ENCODE data around the gene CD74.
"Not testable (repeated sequence)": the region's sequence is repeated elsewhere in the genome, so short reads cannot be mapped to it uniquely, and the experiment has no call there.

Gene CD74

GRCh38 chr5:150428106-150428876 lies 15.6 kb upstream of the CD74 start:
- Histone ChIP-seq H3K9me3 (ENCODE audit: control insufficient read depth, low read length) (no peaks in the 10 kb centered on the region), H3K4me1 (ENCODE audit: control insufficient read depth, insufficient read depth, low read length) (no peaks in the 10 kb centered on the region), H3K4me3 (ENCODE audit: insufficient read depth, low read depth, low read length) (no peak overlapping the region), H3K27me3 (ENCODE audit: control insufficient read depth, insufficient read depth, low read length, poor library complexity, severe bottlenecking) (no peaks in the 10 kb centered on the region), H3K36me3 (ENCODE audit: control insufficient read depth, insufficient read depth, low read length) (no peaks in the 10 kb centered on the region), H3K27ac (ENCODE audit: insufficient read depth, low read depth, low read length, poor library complexity, severe bottlenecking) (no peak overlapping the region)
- 82 to 84% methylated on average over 18 of the region's 18 CpGs for WGBS, 2 experiments

- H3K4me1 ChIP-seq (ENCODE audit: control insufficient read depth, insufficient read depth, low read length); H3K4me3 ChIP-seq (ENCODE audit: insufficient read depth, low read depth, low read length); H3K36me3 ChIP-seq (ENCODE audit: control insufficient read depth, insufficient read depth, low read length); H3K27me3 ChIP-seq (ENCODE audit: control insufficient read depth, insufficient read depth, low read length, poor library complexity, severe bottlenecking); H3K27ac ChIP-seq (ENCODE audit: insufficient read depth, low read depth, low read length, poor library complexity, severe bottlenecking); H3K9me3 ChIP-seq (ENCODE audit: control insufficient read depth, low read length): not testable (repeated sequence)
- 92 to 95% methylated on average over 9 of the region's 9 CpGs for WGBS, 2 experiments
These were observed 13.5 kb upstream of the CD74 start for GRCh38 chr5:150426165-150426564.

- Histone ChIP-seq H3K27ac (ENCODE audit: insufficient read depth, low read depth, low read length, poor library complexity, severe bottlenecking) (no peak overlapping the region), H3K4me3 (ENCODE audit: insufficient read depth, low read depth, low read length) (no peak overlapping the region), H3K27me3 (ENCODE audit: control insufficient read depth, insufficient read depth, low read length, poor library complexity, severe bottlenecking) (no peaks in the 10 kb centered on the region), H3K36me3 (ENCODE audit: control insufficient read depth, insufficient read depth, low read length) (no peaks in the 10 kb centered on the region), H3K4me1 (ENCODE audit: control insufficient read depth, insufficient read depth, low read length) (no peaks in the 10 kb centered on the region), H3K9me3 (ENCODE audit: control insufficient read depth, low read length) (no peaks in the 10 kb centered on the region)
- WGBS, 2 experiments = 48% methylated on average over 2 of the region's 3 CpGs
These were observed 10.0 kb upstream of the CD74 start for GRCh38 chr5:150422758-150423157.

GRCh38 chr5:150422075-150422474 lies 9.4 kb upstream of the CD74 start:
- H3K36me3 ChIP-seq (ENCODE audit: control insufficient read depth, insufficient read depth, low read length) = no peaks in the 10 kb centered on the region
- no peaks in the 10 kb centered on the region for H3K9me3 ChIP-seq (ENCODE audit: control insufficient read depth, low read length)
- H3K4me1 ChIP-seq (ENCODE audit: control insufficient read depth, insufficient read depth, low read length) = no peaks in the 10 kb centered on the region
- no peak overlapping the region for H3K4me3 ChIP-seq (ENCODE audit: insufficient read depth, low read depth, low read length)
- WGBS, 2 experiments = 52 to 53% methylated on average over 4 of the region's 4 CpGs
- H3K27ac ChIP-seq (ENCODE audit: insufficient read depth, low read depth, low read length, poor library complexity, severe bottlenecking) = no peak overlapping the region
- H3K27me3 ChIP-seq (ENCODE audit: control insufficient read depth, insufficient read depth, low read length, poor library complexity, severe bottlenecking) = no peaks in the 10 kb centered on the region

- Histone ChIP-seq H3K4me3 (ENCODE audit: insufficient read depth, low read depth, low read length) (no peak overlapping the region), H3K27me3 (ENCODE audit: control insufficient read depth, insufficient read depth, low read length, poor library complexity, severe bottlenecking) (no peaks in the 10 kb centered on the region), H3K4me1 (ENCODE audit: control insufficient read depth, insufficient read depth, low read length) (no peaks in the 10 kb centered on the region), H3K27ac (ENCODE audit: insufficient read depth, low read depth, low read length, poor library complexity, severe bottlenecking) (no peak overlapping the region), H3K9me3 (ENCODE audit: control insufficient read depth, low read length) (no peaks in the 10 kb centered on the region), H3K36me3 (ENCODE audit: control insufficient read depth, insufficient read depth, low read length) (no peaks in the 10 kb centered on the region)
- WGBS, 2 experiments = 77% methylated on average over 7 of the region's 7 CpGs
These were observed 7.0 kb upstream of the CD74 start for GRCh38 chr5:150419630-150420270.

GRCh38 chr5:150413902-150414790 lies 1.4 kb upstream of the CD74 start:
- H3K27ac ChIP-seq (ENCODE audit: insufficient read depth, low read depth, low read length, poor library complexity, severe bottlenecking); H3K27me3 ChIP-seq (ENCODE audit: control insufficient read depth, insufficient read depth, low read length, poor library complexity, severe bottlenecking); H3K4me3 ChIP-seq (ENCODE audit: insufficient read depth, low read depth, low read length); H3K9me3 ChIP-seq (ENCODE audit: control insufficient read depth, low read length); H3K36me3 ChIP-seq (ENCODE audit: control insufficient read depth, insufficient read depth, low read length): not testable (repeated sequence)
- peaks cover 18% of the 10 kb centered on the region for H3K4me1 ChIP-seq (ENCODE audit: control insufficient read depth, insufficient read depth, low read length)
- WGBS, 2 experiments = 91 to 94% methylated on average over 16 of the region's 16 CpGs

GRCh38 chr5:150413176-150413901 lies 629 bp upstream of the CD74 start:
- Histone ChIP-seq H3K27me3 (ENCODE audit: control insufficient read depth, insufficient read depth, low read length, poor library complexity, severe bottlenecking) (no peaks in the 10 kb centered on the region), H3K27ac (ENCODE audit: insufficient read depth, low read depth, low read length, poor library complexity, severe bottlenecking) (no peak overlapping the region), H3K4me1 (ENCODE audit: control insufficient read depth, insufficient read depth, low read length) (peaks cover 18% of the 10 kb centered on the region), H3K36me3 (ENCODE audit: control insufficient read depth, insufficient read depth, low read length) (no peaks in the 10 kb centered on the region), H3K4me3 (ENCODE audit: insufficient read depth, low read depth, low read length) (no peak overlapping the region), H3K9me3 (ENCODE audit: control insufficient read depth, low read length) (no peaks in the 10 kb centered on the region)
- 88 to 92% methylated on average over 12 of the region's 12 CpGs for WGBS, 2 experiments

- 92% methylated on average over 5 of the region's 5 CpGs for WGBS, 2 experiments
- peaks cover 18% of the 10 kb centered on the region for H3K4me1 ChIP-seq (ENCODE audit: control insufficient read depth, insufficient read depth, low read length)
- H3K4me3 ChIP-seq (ENCODE audit: insufficient read depth, low read depth, low read length) = no peak overlapping the region
- no peaks in the 10 kb centered on the region for H3K36me3 ChIP-seq (ENCODE audit: control insufficient read depth, insufficient read depth, low read length)
- no peaks in the 10 kb centered on the region for H3K9me3 ChIP-seq (ENCODE audit: control insufficient read depth, low read length)
- H3K27me3 ChIP-seq (ENCODE audit: control insufficient read depth, insufficient read depth, low read length, poor library complexity, severe bottlenecking) = no peaks in the 10 kb centered on the region
- H3K27ac ChIP-seq (ENCODE audit: insufficient read depth, low read depth, low read length, poor library complexity, severe bottlenecking) = no peak overlapping the region
These were observed 1.3 kb downstream of the CD74 start for GRCh38 chr5:150411245-150411979.

- peaks cover 18% of the 10 kb centered on the region for H3K4me1 ChIP-seq (ENCODE audit: control insufficient read depth, insufficient read depth, low read length)
- no peak overlapping the region for H3K4me3 ChIP-seq (ENCODE audit: insufficient read depth, low read depth, low read length)
- H3K27ac ChIP-seq (ENCODE audit: insufficient read depth, low read depth, low read length, poor library complexity, severe bottlenecking) = no peak overlapping the region
- H3K9me3 ChIP-seq (ENCODE audit: control insufficient read depth, low read length) = no peaks in the 10 kb centered on the region
- no peaks in the 10 kb centered on the region for H3K36me3 ChIP-seq (ENCODE audit: control insufficient read depth, insufficient read depth, low read length)
- H3K27me3 ChIP-seq (ENCODE audit: control insufficient read depth, insufficient read depth, low read length, poor library complexity, severe bottlenecking) = no peaks in the 10 kb centered on the region
- WGBS, 2 experiments = 74 to 78% methylated on average over 3 to 4 of the region's 4 CpGs
These were observed 2.0 kb downstream of the CD74 start for GRCh38 chr5:150410524-150411244.
